Measurements from ENCODE around the gene ITGA2.

Gene ITGA2

GRCh38 chr5:53066088-53066487, 76.9 kb downstream of the ITGA2 start:
- no peak for DNase-seq

- no peak for DNase-seq
These were observed 78.5 kb downstream of the ITGA2 start for GRCh38 chr5:53067641-53068040.

- DNase-seq: no peak
These were observed 79.2 kb downstream of the ITGA2 start for GRCh38 chr5:53068291-53068836.

- no peak for DNase-seq
These were observed 80.5 kb downstream of the ITGA2 start for GRCh38 chr5:53069626-53070025.

- no peak for DNase-seq
These were observed 82.1 kb downstream of the ITGA2 start for GRCh38 chr5:53071298-53071697.

GRCh38 chr5:53071738-53072137, 82.6 kb downstream of the ITGA2 start:
- no peak for DNase-seq

GRCh38 chr5:53073348-53073747, 84.2 kb downstream of the ITGA2 start:
- DNase-seq: no peak

- no peak for DNase-seq
These were observed 86.9 kb downstream of the ITGA2 start for GRCh38 chr5:53076014-53076583.

- DNase-seq: no peak
These were observed 91.1 kb downstream of the ITGA2 start for GRCh38 chr5:53080271-53080670.

- no peak for DNase-seq
These were observed 94.8 kb downstream of the ITGA2 start for GRCh38 chr5:53083927-53084326.

- no peak for DNase-seq
These were observed 95.5 kb downstream of the ITGA2 start for GRCh38 chr5:53084546-53085255.

- DNase-seq: no peak
These were observed 98.0 kb downstream of the ITGA2 start for GRCh38 chr5:53087171-53087570.

GRCh38 chr5:53087621-53088121, 98.5 kb downstream of the ITGA2 start:
- no peak for DNase-seq

GRCh38 chr5:53089481-53089991, 100.4 kb downstream of the ITGA2 start:
- no peak for DNase-seq

GRCh38 chr5:53090229-53090628, 101.1 kb downstream of the ITGA2 start:
- DNase-seq: no peak

GRCh38 chr5:53091289-53091688, 102.1 kb downstream of the ITGA2 start:
- no peak for DNase-seq

GRCh38 chr5:53092242-53092641, 103.1 kb downstream of the ITGA2 start:
- no peak for DNase-seq

GRCh38 chr5:53095217-53095616, 106.1 kb downstream of the ITGA2 start:
- no peak for DNase-seq

- DNase-seq: peak; percentile 57
These were observed 106.9 kb downstream of the ITGA2 start for GRCh38 chr5:53095931-53096525.

GRCh38 chr5:53099546-53099945, 110.4 kb downstream of the ITGA2 start:
- no peak for DNase-seq

GRCh38 chr5:53100606-53101005, 111.5 kb downstream of the ITGA2 start:
- no peak for DNase-seq

GRCh38 chr5:53105611-53106300, 116.6 kb downstream of the ITGA2 start:
- no peak for DNase-seq

- no peak for DNase-seq
These were observed 119.9 kb downstream of the ITGA2 start for GRCh38 chr5:53109056-53109442.
